SK-N-SH (cell line): ENCODE results near the gene TMEM165. TPM values are rescaled to one million over a fixed set of nuclear protein-coding genes. Genes with fewer than 3 reads are reported as not detected.

Experiments
- CTCF ChIA-PET: fragments of 300-600, 350-600 bp; formaldehyde crosslinking; extraction: SDS; loops from one replicate; lab custom pipeline; 2021; lab: Yijun Ruan, JAX
- POLR2A ChIA-PET: fragments of 350-600 bp; sonication (Branson Sonifier 250); formaldehyde crosslinking; extraction: SDS; loops from one replicate; lab custom pipeline; 2020; ENCODE audit warnings: antibody characterized with exemption, inconsistent platforms; lab: Yijun Ruan, JAX
- DNase-seq: peaks from one replicate; pipeline ENCODE4 v3.0.0; 2012
- H2AFZ ChIP-seq: fragments of 200-600 bp; sonication (generic); 2 replicates; pipeline ENCODE4 v1.8.1; 2016; ENCODE audit warnings: antibody characterized with exemption, mild to moderate bottlenecking, low read depth
- H3F3A ChIP-seq: fragments of 200-600 bp; sonication (generic); replicated peaks from 2 replicates; pipeline ENCODE3; 2016; ENCODE audit warnings: antibody characterized with exemption, mild to moderate bottlenecking; ENCODE audit not compliant: insufficient read depth
- H3K27ac ChIP-seq, 2 experiments: fragments of 200-500 bp in 1 of 2; fragments of 200-600 bp in 1 of 2; sonication (Bioruptor generic) in 1 of 2; sonication (generic), shearing (Covaris generic) in 1 of 2; 2 replicates each; pipeline versions ENCODE4 v1.5.1 to v1.6.1; 2014 to 2016; ENCODE audit warnings: low read depth in 2 of 2, inconsistent platforms in 1 of 2, low read length in 1 of 2, mild to moderate bottlenecking in 1 of 2, mixed read lengths in 1 of 2
- H3K27me3 ChIP-seq: fragments of 200-600 bp; sonication (generic), shearing (Covaris generic); 2 replicates; pipeline ENCODE4 v1.6.1; 2016; ENCODE audit warnings: mixed run types; ENCODE audit not compliant: insufficient read depth
- H3K36me3 ChIP-seq, 2 experiments: fragments of 200-500 bp in 1 of 2; fragments of 200-600 bp in 1 of 2; sonication (Bioruptor generic) in 1 of 2; sonication (generic) in 1 of 2; replicated peaks in 1 of 2; 2 replicates each; pipeline versions ENCODE3 to v1.5.1; 2014 to 2016; ENCODE audit warnings: low read length in 1 of 2, mild to moderate bottlenecking in 1 of 2; ENCODE audit not compliant: insufficient read depth in 2 of 2, control insufficient read depth in 1 of 2
- H3K4me1 ChIP-seq, 2 experiments: fragments of 200-500 bp in 1 of 2; fragments of 200-600 bp in 1 of 2; sonication (Bioruptor generic) in 1 of 2; sonication (generic), shearing (Covaris generic) in 1 of 2; 2 replicates each; pipeline versions ENCODE4 v1.5.1 to v1.6.1; 2014 to 2016; ENCODE audit warnings: low read depth in 1 of 2, low read length in 1 of 2, mixed run types in 1 of 2; ENCODE audit not compliant: insufficient read depth in 2 of 2, control insufficient read depth in 1 of 2
- H3K4me2 ChIP-seq: fragments of 200-600 bp; sonication (generic), shearing (Covaris generic); 2 replicates; pipeline ENCODE4 v1.6.1; 2017; ENCODE audit warnings: mixed run types
- H3K4me3 ChIP-seq, 2 experiments: fragments of 200-500 bp in 1 of 2; fragments of 200-600 bp in 1 of 2; sonication (Bioruptor generic) in 1 of 2; sonication (generic), shearing (Covaris generic) in 1 of 2; 2 replicates each; pipeline versions ENCODE4 v1.5.1 to v1.8.1; 2014 to 2016; ENCODE audit warnings: low read depth in 2 of 2, inconsistent platforms in 1 of 2, low read length in 1 of 2, mild to moderate bottlenecking in 1 of 2, mixed read lengths in 1 of 2, moderate library complexity in 1 of 2
- H3K79me2 ChIP-seq: fragments of 200-600 bp; sonication (generic); 2 replicates; pipeline ENCODE4 v1.8.1; 2017; ENCODE audit warnings: mild to moderate bottlenecking; ENCODE audit not compliant: insufficient read depth
- H3K9ac ChIP-seq: fragments of 200-600 bp; sonication (generic); 2 replicates; pipeline ENCODE4 v1.6.1; 2017; ENCODE audit warnings: mixed run types
- H3K9me2 ChIP-seq: fragments of 200-600 bp; sonication (generic); 2 replicates; pipeline ENCODE4 v1.6.1; 2017; ENCODE audit warnings: mixed run types
- H3K9me3 ChIP-seq: fragments of 200-600 bp; sonication (generic); 2 replicates; pipeline ENCODE4 v1.6.1; 2017; ENCODE audit warnings: mixed run types, mild to moderate bottlenecking, moderate library complexity
- H4K20me1 ChIP-seq: fragments of 200-600 bp; sonication (generic); 2 replicates; pipeline ENCODE4 v1.6.1; 2017; ENCODE audit warnings: mild to moderate bottlenecking, mixed run types; ENCODE audit not compliant: insufficient read depth
- CTCF ChIP-seq: fragments of 200-600 bp; sonication (generic); IDR thresholded peaks from 2 replicates; pipeline ENCODE4 v1.6.1; 2017; ENCODE audit warnings: antibody characterized with exemption, mild to moderate bottlenecking, moderate library complexity
- ELF1 ChIP-seq: IDR thresholded peaks from 2 replicates; pipeline ENCODE4 v1.4.0; 2012
- FOSL2 ChIP-seq: IDR thresholded peaks from 2 replicates; pipeline ENCODE4 v1.4.0; 2012; ENCODE audit warnings: low read depth, mild to moderate bottlenecking, moderate library complexity, borderline replicate concordance
- FOXJ3 ChIP-seq: sonication (generic); formaldehyde crosslinking; IDR thresholded peaks from 2 replicates; pipeline ENCODE4 v1.5.1; 2020; ENCODE audit warnings: mild to moderate bottlenecking, missing genetic modification reagents
- FOXM1 ChIP-seq: IDR thresholded peaks from 2 replicates; pipeline ENCODE4 v1.4.0; 2012; ENCODE audit warnings: low read depth, mild to moderate bottlenecking
- GATA2 ChIP-seq: sonication (generic); formaldehyde crosslinking; IDR thresholded peaks from 2 replicates; pipeline ENCODE4 v1.5.0; 2020; ENCODE audit warnings: mild to moderate bottlenecking, missing genetic modification reagents
- JUND ChIP-seq: IDR thresholded peaks from 2 replicates; pipeline ENCODE4 v1.4.0; 2012
- MEF2A ChIP-seq: IDR thresholded peaks from 2 replicates; pipeline ENCODE4 v1.4.0; 2012; ENCODE audit warnings: low read depth, borderline replicate concordance
- NFIC ChIP-seq: IDR thresholded peaks from 2 replicates; pipeline ENCODE4 v1.4.0; 2012; ENCODE audit warnings: borderline replicate concordance
- POLR2AphosphoS5 ChIP-seq: IDR thresholded peaks from 2 replicates; pipeline ENCODE4 v1.6.1; 2012; ENCODE audit warnings: low read depth, low read length
- RAD21 ChIP-seq: IDR thresholded peaks from 2 replicates; pipeline ENCODE4 v1.6.1; 2012; ENCODE audit warnings: mild to moderate bottlenecking, low read length
- SMC3 ChIP-seq: IDR thresholded peaks from 2 replicates; pipeline ENCODE4 v1.6.1; 2012; ENCODE audit warnings: low read depth, low read length, improper control_type of control experiment
- TAF1 ChIP-seq: IDR thresholded peaks from 2 replicates; pipeline ENCODE4 v1.6.1; 2012; ENCODE audit warnings: low read depth, mild to moderate bottlenecking, low read length, moderate library complexity, borderline replicate concordance
- TEAD4 ChIP-seq: IDR thresholded peaks from 2 replicates; pipeline ENCODE4 v1.4.0; 2012; ENCODE audit warnings: mild to moderate bottlenecking, borderline replicate concordance; ENCODE audit not compliant: insufficient read depth
- YY1 ChIP-seq: IDR thresholded peaks from 2 replicates; pipeline ENCODE4 v1.4.0; 2012; ENCODE audit warnings: low read depth, mild to moderate bottlenecking
- WGBS: methylation state at CpG from one replicate; pipeline ENCODE4 v1.1.6; 2017; ENCODE audit warnings: low lambda C conversion rate; 5-methylcytosine and 5-hydroxymethylcytosine counted together
- polyA plus RNA-seq, 3 experiments: library from polyadenylated mRNA; depleted of rRNA; stranded (reverse); fragments of >200 nt; gene quantifications; 2 replicates each; pipeline ENCODE4 v1.2.3, GENCODE V29; 2012
- TF ChIP-seq, protein P1 (sequence below): fragments of 150-350 bp; IDR thresholded peaks from 2 replicates; pipeline ENCODE4 v1.6.1; 2017; ENCODE audit warnings: antibody characterized with exemption, low read length, low read depth, borderline replicate concordance
- TF ChIP-seq, protein P2 (sequence below): fragments of 150-350 bp; IDR thresholded peaks from 2 replicates; pipeline ENCODE4 v1.6.1; 2016; ENCODE audit warnings: mild to moderate bottlenecking, low read depth, low read length
- TF ChIP-seq, protein P3 (sequence below): IDR thresholded peaks from 2 replicates; pipeline ENCODE4 v1.6.1; 2012; ENCODE audit warnings: mild to moderate bottlenecking, low read depth, low read length, moderate library complexity

The TMEM165 gene
- polyA plus RNA-seq, 1 of the 3 experiments (the other 2 are of a cell fraction), result 58.6 TPM

GRCh38 chr4:55386840-55387239 is 8.9 kb upstream of the TMEM165 start:
- no peaks in the 10 kb centered on the region for H4K20me1 ChIP-seq
- WGBS, result 88% methylated on average over 2 of the region's 2 CpGs
- POLR2A ChIA-PET, result interaction anchor here (1.2 kb wide), 2 partner anchors 9 kb away, joined by 4 to 8 read pairs; partner anchors contain the start of gene TMEM165
- H3K4me3 ChIP-seq, result no peak overlapping the region
- no peak overlapping the region for H3K4me2 ChIP-seq
- H3K79me2 ChIP-seq, result no peaks in the 10 kb centered on the region
- H3K36me3 ChIP-seq, result no peaks in the 10 kb centered on the region
- no peaks in the 10 kb centered on the region for H3K27me3 ChIP-seq
- H3K9me2 ChIP-seq, result no peaks in the 10 kb centered on the region
- no peaks in the 10 kb centered on the region for H3K9me3 ChIP-seq
- H3K9ac ChIP-seq, result no peak overlapping the region
- H3F3A ChIP-seq, result no peaks in the 10 kb centered on the region
- H2AFZ ChIP-seq, result no peak overlapping the region
- H3K27ac ChIP-seq, result no peak overlapping the region
- TF ChIP-seq, protein P1, sequence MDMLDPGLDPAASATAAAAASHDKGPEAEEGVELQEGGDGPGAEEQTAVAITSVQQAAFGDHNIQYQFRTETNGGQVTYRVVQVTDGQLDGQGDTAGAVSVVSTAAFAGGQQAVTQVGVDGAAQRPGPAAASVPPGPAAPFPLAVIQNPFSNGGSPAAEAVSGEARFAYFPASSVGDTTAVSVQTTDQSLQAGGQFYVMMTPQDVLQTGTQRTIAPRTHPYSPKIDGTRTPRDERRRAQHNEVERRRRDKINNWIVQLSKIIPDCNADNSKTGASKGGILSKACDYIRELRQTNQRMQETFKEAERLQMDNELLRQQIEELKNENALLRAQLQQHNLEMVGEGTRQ, result no peak
- TF ChIP-seq TAF1 (no peak), TEAD4 (no peak), RAD21 (no peak), CTCF (no peak), ELF1 (no peak), SMC3 (no peak), GATA2 (CRISPR knock-in tag) (no peak)
- H3K4me1 ChIP-seq, result no peaks in the 10 kb centered on the region; a peak in 1 of 4 replicates
- CTCF ChIA-PET, result interaction anchor here (1.2 to 1.6 kb wide), 3 partner anchors 41 to 168 kb away, joined by 3 read pairs; partner anchors contain the start of gene SRD5A3
- DNase-seq, result no peak

GRCh38 chr4:55393461-55394320 is 2.1 kb upstream of the TMEM165 start:
- WGBS, result 96% methylated on average over 4 of the region's 4 CpGs
- Histone ChIP-seq H3K9me2 (no peaks in the 10 kb centered on the region), H2AFZ (no peak overlapping the region), H3K36me3 (peaks cover 3 to 6% of the 10 kb centered on the region in 2 experiments), H3K4me3 (no peak overlapping the region), H3K27ac (no peak overlapping the region), H3K9me3 (no peaks in the 10 kb centered on the region), H3K4me2 (no peak overlapping the region), H3K27me3 (no peaks in the 10 kb centered on the region), H3K9ac (no peak overlapping the region), H4K20me1 (peaks cover 19% of the 10 kb centered on the region), H3K79me2 (peaks cover 30% of the 10 kb centered on the region), H3K4me1 (no peaks in the 10 kb centered on the region; a peak in 1 of 4 replicates), H3F3A (peaks cover 11% of the 10 kb centered on the region)
- ChIA-PET POLR2A (no interaction called here), CTCF (interaction anchor here (0.8 to 1.5 kb wide), 3 partner anchors 17 to 47 kb away, joined by 3 to 5 read pairs (median 3); partner anchors contain the start of gene SRD5A3)
- no peak for DNase-seq
- TF ChIP-seq TEAD4 (no peak), JUND (no peak), POLR2AphosphoS5 (no peak), FOXM1 (no peak), MEF2A (no peak), FOXJ3 (CRISPR knock-in tag) (no peak), YY1 (no peak), FOSL2 (no peak), NFIC (no peak), SMC3 (no peak)
- TF ChIP-seq, protein P2, sequence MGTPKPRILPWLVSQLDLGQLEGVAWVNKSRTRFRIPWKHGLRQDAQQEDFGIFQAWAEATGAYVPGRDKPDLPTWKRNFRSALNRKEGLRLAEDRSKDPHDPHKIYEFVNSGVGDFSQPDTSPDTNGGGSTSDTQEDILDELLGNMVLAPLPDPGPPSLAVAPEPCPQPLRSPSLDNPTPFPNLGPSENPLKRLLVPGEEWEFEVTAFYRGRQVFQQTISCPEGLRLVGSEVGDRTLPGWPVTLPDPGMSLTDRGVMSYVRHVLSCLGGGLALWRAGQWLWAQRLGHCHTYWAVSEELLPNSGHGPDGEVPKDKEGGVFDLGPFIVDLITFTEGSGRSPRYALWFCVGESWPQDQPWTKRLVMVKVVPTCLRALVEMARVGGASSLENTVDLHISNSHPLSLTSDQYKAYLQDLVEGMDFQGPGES, result no peak
- TF ChIP-seq, protein P3, sequence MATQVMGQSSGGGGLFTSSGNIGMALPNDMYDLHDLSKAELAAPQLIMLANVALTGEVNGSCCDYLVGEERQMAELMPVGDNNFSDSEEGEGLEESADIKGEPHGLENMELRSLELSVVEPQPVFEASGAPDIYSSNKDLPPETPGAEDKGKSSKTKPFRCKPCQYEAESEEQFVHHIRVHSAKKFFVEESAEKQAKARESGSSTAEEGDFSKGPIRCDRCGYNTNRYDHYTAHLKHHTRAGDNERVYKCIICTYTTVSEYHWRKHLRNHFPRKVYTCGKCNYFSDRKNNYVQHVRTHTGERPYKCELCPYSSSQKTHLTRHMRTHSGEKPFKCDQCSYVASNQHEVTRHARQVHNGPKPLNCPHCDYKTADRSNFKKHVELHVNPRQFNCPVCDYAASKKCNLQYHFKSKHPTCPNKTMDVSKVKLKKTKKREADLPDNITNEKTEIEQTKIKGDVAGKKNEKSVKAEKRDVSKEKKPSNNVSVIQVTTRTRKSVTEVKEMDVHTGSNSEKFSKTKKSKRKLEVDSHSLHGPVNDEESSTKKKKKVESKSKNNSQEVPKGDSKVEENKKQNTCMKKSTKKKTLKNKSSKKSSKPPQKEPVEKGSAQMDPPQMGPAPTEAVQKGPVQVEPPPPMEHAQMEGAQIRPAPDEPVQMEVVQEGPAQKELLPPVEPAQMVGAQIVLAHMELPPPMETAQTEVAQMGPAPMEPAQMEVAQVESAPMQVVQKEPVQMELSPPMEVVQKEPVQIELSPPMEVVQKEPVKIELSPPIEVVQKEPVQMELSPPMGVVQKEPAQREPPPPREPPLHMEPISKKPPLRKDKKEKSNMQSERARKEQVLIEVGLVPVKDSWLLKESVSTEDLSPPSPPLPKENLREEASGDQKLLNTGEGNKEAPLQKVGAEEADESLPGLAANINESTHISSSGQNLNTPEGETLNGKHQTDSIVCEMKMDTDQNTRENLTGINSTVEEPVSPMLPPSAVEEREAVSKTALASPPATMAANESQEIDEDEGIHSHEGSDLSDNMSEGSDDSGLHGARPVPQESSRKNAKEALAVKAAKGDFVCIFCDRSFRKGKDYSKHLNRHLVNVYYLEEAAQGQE, result no peak
